ENCODE results near the gene C1orf105. TPM values are rescaled to one million over a fixed set of nuclear protein-coding genes. Genes with fewer than 3 reads are reported as not detected.

Gene C1orf105
- total and polyA plus RNA-seq, 2 experiments from 2014 or later, result not detected

- TF ChIP-seq STAT1 (IDR thresholded peaks at IDR 0.05; ENCODE audit: unreplicated experiment), result no peak
- no peak for TF ChIP-seq POLR2AphosphoS5 (IDR thresholded peaks at IDR 0.05; ENCODE audit: low read depth)
- TF ChIP-seq JUNB (IDR thresholded peaks at IDR 0.05; ENCODE audit: unreplicated experiment), result no peak
- no peak for TF ChIP-seq EZH2 (IDR thresholded peaks at IDR 0.05; ENCODE audit: low read depth, unreplicated experiment)
- no peak for TF ChIP-seq ZNF114 (CRISPR knock-in tag; IDR thresholded peaks at IDR 0.05)
- no peak for TF ChIP-seq NANOG (IDR thresholded peaks at IDR 0.05; ENCODE audit: borderline replicate concordance)
- TF ChIP-seq EZH2phosphoT487 (IDR thresholded peaks at IDR 0.05; ENCODE audit: unreplicated experiment), result no peak
- TF ChIP-seq ZNF331 (CRISPR knock-in tag; IDR thresholded peaks at IDR 0.05; ENCODE audit: low read depth), result no peak
- no peak for TF ChIP-seq CREB1 (CRISPR knock-in tag; IDR thresholded peaks at IDR 0.05; ENCODE audit: low read depth)
- no peak for TF ChIP-seq CTCF (conservative IDR thresholded peaks at IDR 0.05; ENCODE audit: low read depth in 2 of 2)
Observed at GRCh38 chr1:172512591-172512990, 92.1 kb downstream of the C1orf105 start (continued).

- no peaks in the 10 kb centered on the region for H3K36me3 Mint-ChIP-seq (ENCODE audit: low read depth)
- ATAC-seq, result no peak
- TF ChIP-seq, protein P1, sequence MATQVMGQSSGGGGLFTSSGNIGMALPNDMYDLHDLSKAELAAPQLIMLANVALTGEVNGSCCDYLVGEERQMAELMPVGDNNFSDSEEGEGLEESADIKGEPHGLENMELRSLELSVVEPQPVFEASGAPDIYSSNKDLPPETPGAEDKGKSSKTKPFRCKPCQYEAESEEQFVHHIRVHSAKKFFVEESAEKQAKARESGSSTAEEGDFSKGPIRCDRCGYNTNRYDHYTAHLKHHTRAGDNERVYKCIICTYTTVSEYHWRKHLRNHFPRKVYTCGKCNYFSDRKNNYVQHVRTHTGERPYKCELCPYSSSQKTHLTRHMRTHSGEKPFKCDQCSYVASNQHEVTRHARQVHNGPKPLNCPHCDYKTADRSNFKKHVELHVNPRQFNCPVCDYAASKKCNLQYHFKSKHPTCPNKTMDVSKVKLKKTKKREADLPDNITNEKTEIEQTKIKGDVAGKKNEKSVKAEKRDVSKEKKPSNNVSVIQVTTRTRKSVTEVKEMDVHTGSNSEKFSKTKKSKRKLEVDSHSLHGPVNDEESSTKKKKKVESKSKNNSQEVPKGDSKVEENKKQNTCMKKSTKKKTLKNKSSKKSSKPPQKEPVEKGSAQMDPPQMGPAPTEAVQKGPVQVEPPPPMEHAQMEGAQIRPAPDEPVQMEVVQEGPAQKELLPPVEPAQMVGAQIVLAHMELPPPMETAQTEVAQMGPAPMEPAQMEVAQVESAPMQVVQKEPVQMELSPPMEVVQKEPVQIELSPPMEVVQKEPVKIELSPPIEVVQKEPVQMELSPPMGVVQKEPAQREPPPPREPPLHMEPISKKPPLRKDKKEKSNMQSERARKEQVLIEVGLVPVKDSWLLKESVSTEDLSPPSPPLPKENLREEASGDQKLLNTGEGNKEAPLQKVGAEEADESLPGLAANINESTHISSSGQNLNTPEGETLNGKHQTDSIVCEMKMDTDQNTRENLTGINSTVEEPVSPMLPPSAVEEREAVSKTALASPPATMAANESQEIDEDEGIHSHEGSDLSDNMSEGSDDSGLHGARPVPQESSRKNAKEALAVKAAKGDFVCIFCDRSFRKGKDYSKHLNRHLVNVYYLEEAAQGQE (IDR thresholded peaks at IDR 0.05; ENCODE audit: unreplicated experiment), result no peak
- no peak for TF ChIP-seq ZNF462 (CRISPR knock-in tag; IDR thresholded peaks at IDR 0.05)
- TF ChIP-seq CREB1 (CRISPR knock-in tag; IDR thresholded peaks at IDR 0.05; ENCODE audit: low read depth), result no peak
- no peak for TF ChIP-seq EZH2 (IDR thresholded peaks at IDR 0.05; ENCODE audit: low read depth, unreplicated experiment)
- TF ChIP-seq ZNF331 (CRISPR knock-in tag; IDR thresholded peaks at IDR 0.05; ENCODE audit: low read depth), result no peak
- TF ChIP-seq POLR2AphosphoS5 (IDR thresholded peaks at IDR 0.05; ENCODE audit: low read depth), result no peak
- TF ChIP-seq ETS1 (IDR thresholded peaks at IDR 0.05), result no peak
Observed at GRCh38 chr1:172513479-172513878, 93.0 kb downstream of the C1orf105 start.

More at GRCh38 chr1:172513479-172513878, 93.0 kb downstream of the C1orf105 start:
- H3K36me3 ChIP-seq (ENCODE audit: insufficient read depth), result no peaks in the 10 kb centered on the region
- H2AFZ ChIP-seq, result no peak overlapping the region
- Mint-ChIP-seq H3K27me3 (ENCODE audit: insufficient read depth, low read depth, poor library complexity) (no peaks in the 10 kb centered on the region), H3K4me1 (no peaks in the 10 kb centered on the region), H3K4me3 (no peak overlapping the region), H3K27ac (no peak overlapping the region), H3K9me3 (no peaks in the 10 kb centered on the region)
- no peak overlapping the region for H3K27ac ChIP-seq (ENCODE audit: low read depth)
- H4K20me1 ChIP-seq (replicated peaks; ENCODE audit: insufficient read depth), result no peaks in the 10 kb centered on the region
- H3K4me1 ChIP-seq (ENCODE audit: insufficient read depth), result no peaks in the 10 kb centered on the region
- H3K27me3 ChIP-seq (ENCODE audit: insufficient read depth), result no peaks in the 10 kb centered on the region
- no peak overlapping the region for H3K4me3 ChIP-seq
- no peak for DNase-seq (ENCODE audit: low spot score)
- no peak overlapping the region for H3K4me2 ChIP-seq
- H3K79me2 ChIP-seq (replicated peaks; ENCODE audit: insufficient read depth), result no peaks in the 10 kb centered on the region
- no peaks in the 10 kb centered on the region for H3F3A ChIP-seq (replicated peaks; ENCODE audit: low read depth)
- no peaks in the 10 kb centered on the region for H3K9me2 ChIP-seq (ENCODE audit: insufficient read depth)
